Measurements from ENCODE around the gene TMEM120B.

DNA sequence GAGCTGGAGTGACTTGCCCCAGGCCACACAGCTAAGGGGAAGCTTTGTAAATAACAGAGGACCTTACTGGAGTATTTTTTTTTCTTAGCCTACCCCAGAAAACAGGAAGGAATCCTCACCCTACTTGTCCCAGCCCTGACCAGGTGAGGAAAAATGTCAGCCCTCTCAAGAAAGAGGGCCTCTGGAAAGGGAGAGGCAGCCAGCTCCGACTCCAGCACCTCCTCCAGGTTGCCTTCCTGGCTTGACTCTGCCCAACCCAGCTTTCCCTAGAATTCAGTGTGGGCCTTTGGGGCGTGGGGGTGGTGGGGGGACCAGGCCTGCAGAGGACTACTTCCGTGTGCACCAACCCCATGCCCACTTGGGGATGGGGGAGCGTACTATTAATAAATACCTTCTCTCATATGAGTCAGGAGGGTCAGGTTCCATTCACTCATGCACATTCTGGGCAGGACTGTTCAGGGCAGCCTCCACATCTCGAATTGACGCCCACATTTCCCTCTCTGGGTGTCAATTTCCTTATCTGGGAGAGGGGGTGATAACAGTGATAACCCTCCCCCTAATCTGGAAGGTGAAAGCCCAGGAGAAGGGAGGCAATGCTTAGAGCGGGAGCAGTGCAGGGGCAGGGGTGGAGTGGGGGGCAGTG, 75.7 kb downstream of the TMEM120B start:
- TF ChIP-seq CTCF (IDR thresholded peaks at IDR 0.05): no peak
- no peak for TF ChIP-seq POLR2A (IDR thresholded peaks at IDR 0.05)

Measured in breast epithelium (tissue), 3 donors.